ENCODE results near the gene SEMA4D.

Gene SEMA4D

GRCh38 chr9:89408628-89409101, 89.2 kb downstream of the SEMA4D start:
- DNase-seq = peak; percentile 48

- no peak for DNase-seq
Observed at GRCh38 chr9:89407070-89407469, 90.8 kb downstream of the SEMA4D start.

- no peak for DNase-seq
Observed at GRCh38 chr9:89405826-89406225, 92.1 kb downstream of the SEMA4D start.

- DNase-seq = no peak
Observed at GRCh38 chr9:89404074-89404473, 93.8 kb downstream of the SEMA4D start.

GRCh38 chr9:89402695-89403427, 95.1 kb downstream of the SEMA4D start:
- DNase-seq = no peak

GRCh38 chr9:89400403-89401116, 97.4 kb downstream of the SEMA4D start:
- no peak for DNase-seq

- DNase-seq = no peak
Observed at GRCh38 chr9:89398621-89399020, 99.3 kb downstream of the SEMA4D start.

GRCh38 chr9:89397471-89397870, 100.4 kb downstream of the SEMA4D start:
- no peak for DNase-seq

GRCh38 chr9:89395931-89396710, 101.8 kb downstream of the SEMA4D start:
- no peak for DNase-seq

- DNase-seq = no peak
Observed at GRCh38 chr9:89394412-89394811, 103.5 kb downstream of the SEMA4D start.

GRCh38 chr9:89391585-89391984, 106.3 kb downstream of the SEMA4D start:
- no peak for DNase-seq

- DNase-seq = no peak
Observed at GRCh38 chr9:89390578-89391116, 107.3 kb downstream of the SEMA4D start.

- no peak for DNase-seq
Observed at GRCh38 chr9:89390068-89390555, 107.8 kb downstream of the SEMA4D start.

- DNase-seq = no peak
Observed at GRCh38 chr9:89388868-89389177, 109.1 kb downstream of the SEMA4D start.

- DNase-seq = no peak
Observed at GRCh38 chr9:89388084-89388867, 109.6 kb downstream of the SEMA4D start.

- no peak for DNase-seq
Observed at GRCh38 chr9:89387197-89387849, 110.6 kb downstream of the SEMA4D start.

- DNase-seq = no peak
Observed at GRCh38 chr9:89386797-89387196, 111.1 kb downstream of the SEMA4D start.

GRCh38 chr9:89386206-89386605, 111.7 kb downstream of the SEMA4D start:
- no peak for DNase-seq

- DNase-seq = no peak
Observed at GRCh38 chr9:89384783-89385182, 113.1 kb downstream of the SEMA4D start.

GRCh38 chr9:89383721-89384300, 114.1 kb downstream of the SEMA4D start:
- DNase-seq = no peak

- no peak for DNase-seq
Observed at GRCh38 chr9:89383030-89383720, 114.7 kb downstream of the SEMA4D start.
